Right lobe of liver (tissue), 6 donors: ENCODE data around the gene PLCB1. TPM values are rescaled to one million over a fixed set of nuclear protein-coding genes. Genes with fewer than 3 reads are reported as not detected.

Source experiments
- ATAC-seq, 4 donors: fragments of 200-7000 bp; cut with Tn5 transposase; one replicate each; pipeline ENCODE4 v1.9.1; 2020; ENCODE audit warnings: mild to moderate bottlenecking in 4 of 4, moderate library complexity in 4 of 4
- DNase-seq, 3 donors: peaks; one replicate each; pipeline ENCODE4 v3.0.0-alpha.2; 2020
- H3K27ac ChIP-seq, 3 donors: fragments of 200-600 bp; one replicate each; pipeline ENCODE4 v1.8.0; 2022
- H3K27me3 ChIP-seq, 2 donors: fragments of 200-600 bp; one replicate each; pipeline ENCODE4 v1.8.0; 2022
- H3K36me3 ChIP-seq, 4 donors: fragments of 200-600 bp; sonication (generic) in 1 of 4; one replicate each; pipeline versions ENCODE4 v1.5.1 to v1.8.0; 2017 to 2022; ENCODE audit warnings: control low read depth in 1 of 4
- H3K4me1 ChIP-seq, 4 donors: fragments of 200-600 bp; sonication (generic) in 1 of 4; one replicate each; pipeline versions ENCODE4 v1.5.1 to v1.8.0; 2017 to 2022; ENCODE audit warnings: control low read depth in 1 of 4
- H3K4me3 ChIP-seq, 3 donors: fragments of 200-600 bp; one replicate each; pipeline ENCODE4 v1.8.0; 2022
- H3K9me3 ChIP-seq, 4 donors: fragments of 200-600 bp; sonication (generic) in 1 of 4; one replicate each; pipeline versions ENCODE4 v1.5.1 to v1.8.0; 2017 to 2022; ENCODE audit warnings: control low read depth in 1 of 4
- POLR2A ChIP-seq: fragments of 450-650 bp; IDR thresholded peaks from one replicate; pipeline ENCODE4 v1.6.1; 2017; ENCODE audit warnings: antibody characterized with exemption, mild to moderate bottlenecking
- WGBS: methylation state at CpG from one replicate; pipeline ENCODE4 v1.1.6; 2018; ENCODE audit warnings: low coverage, low lambda C conversion rate; ENCODE audit not compliant: insufficient coverage; ENCODE audit errors: missing lambda C conversion rate; 5-methylcytosine and 5-hydroxymethylcytosine counted together
- intact Hi-C, 2 donors: fragments of 100-400 bp; cut with DNase I; formaldehyde crosslinking; loops; one replicate each; pipeline versions ENCODE4 v1.11.2 to v1.14.1; 2022
- total RNA-seq, 6 experiments: library from RNA; depleted of rRNA in 2 of 6; stranded (reverse); fragments of >200 nt in 2 of 6; fragmentation: NEBNext Ultra II Directional in 3 of 6; extraction: Animal tissue kit (Norgen Biotek cat#: 25700) in 3 of 6; gene quantifications; one replicate each; pipeline versions ENCODE4 v1.1.0 to v1.2.4, GENCODE V29; 2016 to 2023
- TF ChIP-seq, protein P1 (sequence below), 4 donors: fragments of 200-600 bp in 3 of 4; fragments of 450-650 bp in 1 of 4; IDR thresholded peaks; one replicate each; pipeline versions ENCODE4 v1.5.1 to v1.8.0; 2016 to 2022; ENCODE audit warnings: antibody characterized with exemption in 4 of 4, mild to moderate bottlenecking in 2 of 4
- donor health status: DM: no; HTN: yes; CAD: no.
- donor health status: DM: no; HTN: no; CAD: no.
- donor health status: DM: no; HTN: no; CAD: no.
- donor health status: DM: no; HTN: yes; CAD: no.
- donor health status: DM: no; HTN: yes; CAD: no.

The PLCB1 gene
- total RNA-seq, 6 experiments from 2014 or later = 5.0 to 9.9 (median 5.7) TPM

DNA sequence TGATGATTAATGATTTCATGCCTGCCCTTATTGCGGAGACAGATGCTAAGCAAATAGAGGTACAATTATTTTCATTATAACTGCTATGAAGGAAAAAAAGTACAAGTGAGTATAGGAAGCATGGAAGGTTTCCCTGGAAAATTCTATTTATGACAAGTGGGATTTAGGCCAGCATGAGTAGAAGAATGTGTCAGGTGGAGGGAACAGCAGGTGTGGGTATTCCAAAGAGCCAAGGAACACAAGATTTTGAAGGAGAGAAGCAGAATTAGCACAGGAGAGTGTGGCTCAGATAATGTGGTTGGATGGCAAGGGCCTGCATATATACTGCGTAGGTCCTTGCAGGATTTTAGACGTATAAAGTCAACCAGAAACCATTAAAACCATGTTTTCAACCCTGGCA lies 11.4 kb downstream of the PLCB1 start:
- no peaks in the 10 kb centered on the region for H3K9me3 ChIP-seq
- H3K4me3 ChIP-seq = no peak overlapping the region
- no peak for TF ChIP-seq POLR2A
- TF ChIP-seq, protein P1, sequence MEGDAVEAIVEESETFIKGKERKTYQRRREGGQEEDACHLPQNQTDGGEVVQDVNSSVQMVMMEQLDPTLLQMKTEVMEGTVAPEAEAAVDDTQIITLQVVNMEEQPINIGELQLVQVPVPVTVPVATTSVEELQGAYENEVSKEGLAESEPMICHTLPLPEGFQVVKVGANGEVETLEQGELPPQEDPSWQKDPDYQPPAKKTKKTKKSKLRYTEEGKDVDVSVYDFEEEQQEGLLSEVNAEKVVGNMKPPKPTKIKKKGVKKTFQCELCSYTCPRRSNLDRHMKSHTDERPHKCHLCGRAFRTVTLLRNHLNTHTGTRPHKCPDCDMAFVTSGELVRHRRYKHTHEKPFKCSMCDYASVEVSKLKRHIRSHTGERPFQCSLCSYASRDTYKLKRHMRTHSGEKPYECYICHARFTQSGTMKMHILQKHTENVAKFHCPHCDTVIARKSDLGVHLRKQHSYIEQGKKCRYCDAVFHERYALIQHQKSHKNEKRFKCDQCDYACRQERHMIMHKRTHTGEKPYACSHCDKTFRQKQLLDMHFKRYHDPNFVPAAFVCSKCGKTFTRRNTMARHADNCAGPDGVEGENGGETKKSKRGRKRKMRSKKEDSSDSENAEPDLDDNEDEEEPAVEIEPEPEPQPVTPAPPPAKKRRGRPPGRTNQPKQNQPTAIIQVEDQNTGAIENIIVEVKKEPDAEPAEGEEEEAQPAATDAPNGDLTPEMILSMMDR (IDR thresholded peaks at IDR 0.05) = no peak
- H3K36me3 ChIP-seq = no peaks in the 10 kb centered on the region
- peaks cover 0 to 19% (median 4%) of the 10 kb centered on the region in 4 donors for H3K4me1 ChIP-seq
- ATAC-seq = no peak
- H3K27me3 ChIP-seq = no peaks in the 10 kb centered on the region
- intact Hi-C loops = no loop called here
- DNase-seq = no peak
- 56% methylated on average over 3 of the region's 3 CpGs for WGBS
- peak overlapping the region in 1 of 3 donors; percentile 56 for H3K27ac ChIP-seq

GRCh38 chr20:8144282-8145245 lies 12.5 kb downstream of the PLCB1 start:
- TF ChIP-seq, protein P1 (IDR thresholded peaks at IDR 0.05) = no peak
- no peak for TF ChIP-seq POLR2A

DNA sequence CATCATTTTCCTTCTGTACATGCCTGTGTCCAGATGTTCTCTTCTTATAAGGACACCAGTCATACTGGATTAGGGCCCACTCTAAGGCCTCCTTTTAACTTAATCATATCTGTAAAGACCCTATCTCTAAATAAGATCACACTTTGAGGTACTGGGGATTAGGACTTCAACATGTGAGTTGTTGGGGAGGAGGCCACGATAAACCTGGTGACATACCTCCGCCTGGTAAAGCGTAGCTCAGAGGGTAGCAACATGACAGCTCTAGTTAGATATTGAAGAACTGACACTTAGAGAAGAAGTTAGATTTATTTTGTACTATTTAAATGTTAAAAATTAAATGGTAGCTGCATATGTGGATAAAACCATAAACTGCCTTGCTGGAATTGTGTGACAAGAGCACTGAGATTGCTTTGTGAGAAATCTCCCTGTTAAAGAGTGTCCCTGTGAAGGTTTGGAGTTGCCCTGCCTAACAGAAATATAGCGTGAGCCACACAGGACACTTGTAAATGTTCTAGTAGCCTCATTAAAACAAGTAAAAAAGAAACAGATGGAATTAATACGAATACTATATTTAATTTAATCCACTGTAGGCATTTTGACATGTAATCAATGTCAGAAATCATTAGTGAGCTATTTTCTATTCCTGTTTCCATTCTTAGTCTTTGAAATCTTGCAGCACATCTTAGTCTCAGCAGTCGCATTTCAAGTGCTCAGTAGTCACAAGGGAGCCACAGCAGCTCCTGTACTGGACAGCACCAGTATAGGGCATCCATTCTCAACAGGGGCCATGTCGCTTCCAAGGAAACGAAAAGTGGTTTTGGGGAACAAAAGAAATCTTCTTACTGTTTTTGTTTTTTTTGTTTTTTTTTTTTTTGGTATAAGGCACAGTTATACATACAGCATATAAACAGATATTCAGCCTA lies 13.4 kb downstream of the PLCB1 start:
- 75% methylated on average over 7 of the region's 8 CpGs for WGBS
- no peaks in the 10 kb centered on the region for H3K9me3 ChIP-seq
- H3K4me3 ChIP-seq = no peak overlapping the region
- no peaks in the 10 kb centered on the region for H3K27me3 ChIP-seq
- no peaks in the 10 kb centered on the region for H3K36me3 ChIP-seq
- intact Hi-C loops = no loop called here
- ATAC-seq = no peak
- H3K4me1 ChIP-seq = peaks cover 0 to 19% (median 4%) of the 10 kb centered on the region in 4 donors
- peak overlapping the region; percentile 11 to 56 (median 19) for H3K27ac ChIP-seq
- TF ChIP-seq, protein P1 (IDR thresholded peaks at IDR 0.05) = no peak
- TF ChIP-seq POLR2A = no peak
- DNase-seq = no peak

More at GRCh38 chr20:8144282-8145245, 12.5 kb downstream of the PLCB1 start:
- no peak overlapping the region for H3K4me3 ChIP-seq
- peaks cover 0 to 19% (median 4%) of the 10 kb centered on the region in 4 donors for H3K4me1 ChIP-seq
- no peaks in the 10 kb centered on the region for H3K9me3 ChIP-seq
- peak overlapping the region; percentile 11 to 56 (median 19) for H3K27ac ChIP-seq
- intact Hi-C loops = no loop called here
- H3K36me3 ChIP-seq = no peaks in the 10 kb centered on the region
- DNase-seq (peak in 2 of 3 donors; percentile 30 to 53), ATAC-seq (peak; percentile 87 to 96 (median 90))
- H3K27me3 ChIP-seq = no peaks in the 10 kb centered on the region
- WGBS = 25% methylated on average over 13 of the region's 13 CpGs

GRCh38 chr20:8147476-8147875 lies 15.4 kb downstream of the PLCB1 start:
- no peak for TF ChIP-seq POLR2A
- TF ChIP-seq, protein P1 (IDR thresholded peaks at IDR 0.05) = no peak
- no peak overlapping the region for H3K4me3 ChIP-seq
- no peaks in the 10 kb centered on the region for H3K27me3 ChIP-seq
- 65% methylated on average over 3 of the region's 3 CpGs for WGBS
- intact Hi-C loops = no loop called here
- ATAC-seq = no peak
- no peaks in the 10 kb centered on the region for H3K36me3 ChIP-seq
- no peaks in the 10 kb centered on the region for H3K9me3 ChIP-seq
- DNase-seq = no peak
- peaks cover 0 to 19% (median 4%) of the 10 kb centered on the region in 4 donors for H3K4me1 ChIP-seq
- no peak overlapping the region for H3K27ac ChIP-seq
